Right ventricle myocardium inferior (tissue), 1 donor: ENCODE results near the gene PRKN. TPM values are rescaled to one million over a fixed set of nuclear protein-coding genes. Genes with fewer than 3 reads are reported as not detected.

Experiments used
- ATAC-seq: fragments of 200-7000 bp; cut with Tn5 transposase; one replicate; pipeline ENCODE4 v1.9.1; 2020; ENCODE audit warnings: mild to moderate bottlenecking, moderate library complexity
- DNase-seq: peaks from one replicate; pipeline ENCODE4 v3.0.0; 2021; ENCODE audit errors: missing footprints
- intact Hi-C: fragments of 100-400 bp; cut with DNase I; formaldehyde crosslinking; loops from one replicate; pipeline ENCODE4 v1.11.0; 2022
- total RNA-seq: library from RNA; stranded (reverse); fragmentation: NEBNext Ultra II Directional; extraction: Animal tissue kit (Norgen Biotek cat#: 25700); gene quantifications from one replicate; pipeline ENCODE4 v1.2.1, GENCODE V29; 2021
- donor health status: DM: no; HTN: yes; CAD: no; lungs with severe emphysema.

Gene PRKN
- total RNA-seq, 1 donor from 2014 or later: 19.5 TPM

GRCh38 chr6:162092816-162093502 lies 634.6 kb downstream of the PRKN start:
- intact Hi-C loops: no loop called here
- DNase-seq: no peak
- ATAC-seq: peak; percentile 13

GRCh38 chr6:162090734-162091133 lies 636.8 kb downstream of the PRKN start:
- intact Hi-C loops: no loop called here
- ATAC-seq (no peak), DNase-seq (no peak)

- DNase-seq: no peak
- ATAC-seq: no peak
- intact Hi-C loops: no loop called here
Observed at GRCh38 chr6:162088091-162088490, 639.5 kb downstream of the PRKN start.

GRCh38 chr6:162085561-162085960 lies 642.0 kb downstream of the PRKN start:
- ATAC-seq: no peak
- DNase-seq: no peak
- intact Hi-C loops: no loop called here

- DNase-seq (no peak), ATAC-seq (no peak)
- intact Hi-C loops: no loop called here
Observed at GRCh38 chr6:162082520-162082919, 645.0 kb downstream of the PRKN start.

- intact Hi-C loops: no loop called here
- no peak for DNase-seq
- no peak for ATAC-seq
Observed at GRCh38 chr6:162078667-162079066, 648.9 kb downstream of the PRKN start.

GRCh38 chr6:162078126-162078525 lies 649.4 kb downstream of the PRKN start:
- no peak for DNase-seq
- intact Hi-C loops: no loop called here
- ATAC-seq: no peak

- intact Hi-C loops: no loop called here
- ATAC-seq (no peak), DNase-seq (no peak)
Observed at GRCh38 chr6:162076816-162077215, 650.8 kb downstream of the PRKN start.

GRCh38 chr6:162074641-162075275 lies 652.8 kb downstream of the PRKN start:
- DNase-seq (no peak), ATAC-seq (no peak)
- intact Hi-C loops: no loop called here

GRCh38 chr6:162070639-162071038 lies 656.9 kb downstream of the PRKN start:
- ATAC-seq (peak; percentile 62), DNase-seq (no peak)
- intact Hi-C loops: no loop called here

GRCh38 chr6:162069995-162070394 lies 657.6 kb downstream of the PRKN start:
- intact Hi-C loops: no loop called here
- DNase-seq: no peak
- ATAC-seq: no peak

- peak; percentile 48 for DNase-seq
- ATAC-seq: peak; percentile 48
- intact Hi-C loops: no loop called here
Observed at GRCh38 chr6:162068340-162068739, 659.2 kb downstream of the PRKN start.

GRCh38 chr6:162063666-162064065 lies 663.9 kb downstream of the PRKN start:
- ATAC-seq: no peak
- no peak for DNase-seq
- intact Hi-C loops: no loop called here

GRCh38 chr6:162058281-162058875 lies 669.2 kb downstream of the PRKN start:
- ATAC-seq (peak; percentile 71), DNase-seq (no peak)
- intact Hi-C loops: no loop called here

- no peak for DNase-seq
- intact Hi-C loops: loop anchor here (2.0 kb wide), 1 partner anchor 120 kb away; no protein-coding TSS in a partner anchor
- peak; percentile 89 for ATAC-seq
Observed at GRCh38 chr6:162056745-162057144, 670.8 kb downstream of the PRKN start.

- ATAC-seq: no peak
- intact Hi-C loops: loop anchor here (2.0 kb wide), 1 partner anchor 121 kb away; no protein-coding TSS in a partner anchor
Observed at GRCh38 chr6:162056061-162056460, 671.5 kb downstream of the PRKN start.

GRCh38 chr6:162055365-162055764 lies 672.2 kb downstream of the PRKN start:
- ATAC-seq (no peak), DNase-seq (no peak)
- intact Hi-C loops: no loop called here

More at GRCh38 chr6:162056061-162056460, 671.5 kb downstream of the PRKN start:
- no peak for DNase-seq

- intact Hi-C loops: no loop called here
- DNase-seq (no peak), ATAC-seq (peak; percentile 24)
Observed at GRCh38 chr6:162053084-162053483, 674.5 kb downstream of the PRKN start.

- ATAC-seq (no peak), DNase-seq (no peak)
- intact Hi-C loops: no loop called here
Observed at GRCh38 chr6:162050579-162050978, 677.0 kb downstream of the PRKN start.

GRCh38 chr6:162046324-162046723 lies 681.2 kb downstream of the PRKN start:
- ATAC-seq (no peak), DNase-seq (no peak)
- intact Hi-C loops: no loop called here
